GM18526 (cell line): ENCODE data around the gene EPOP.

Source experiments
- POLR2A ChIP-seq: IDR thresholded peaks from 3 replicates; pipeline ENCODE4 v1.6.1; 2011; ENCODE audit not compliant: insufficient read length; ENCODE audit errors: extremely low read depth

EPOP gene

DNA sequence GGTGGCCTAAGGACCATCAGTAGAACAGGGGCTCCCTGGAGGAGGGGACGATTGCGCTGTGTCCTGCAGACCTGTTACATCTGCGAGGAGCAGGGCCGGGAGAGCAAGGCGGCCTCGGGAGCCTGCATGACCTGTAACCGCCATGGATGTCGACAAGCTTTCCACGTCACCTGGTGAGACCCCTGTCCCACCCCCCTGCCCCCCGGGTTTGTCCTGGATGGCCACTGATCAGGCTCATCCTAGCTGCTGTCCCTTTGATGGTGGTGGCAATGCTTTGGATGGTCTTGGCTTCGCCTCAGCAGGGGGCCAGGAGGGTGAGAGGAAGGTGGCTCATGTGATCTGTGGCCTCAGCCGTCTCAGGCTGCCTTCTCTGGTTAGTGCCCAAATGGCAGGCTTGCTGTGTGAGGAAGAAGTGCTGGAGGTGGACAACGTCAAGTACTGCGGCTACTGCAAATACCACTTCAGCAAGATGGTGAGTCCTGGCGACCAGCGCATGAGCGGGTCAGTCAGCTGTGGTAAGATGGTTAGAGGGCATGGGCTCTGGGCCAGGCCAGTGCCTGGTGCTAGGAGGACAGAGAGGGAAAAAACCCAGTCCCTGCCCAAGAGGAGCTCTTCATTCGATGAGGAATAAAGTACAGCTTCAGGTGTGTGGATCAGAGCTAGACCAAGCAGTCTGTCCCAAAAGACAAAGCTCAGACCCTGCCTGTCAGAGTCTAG, 34.5 kb upstream of the EPOP start:
- TF ChIP-seq POLR2A = no peak

DNA sequence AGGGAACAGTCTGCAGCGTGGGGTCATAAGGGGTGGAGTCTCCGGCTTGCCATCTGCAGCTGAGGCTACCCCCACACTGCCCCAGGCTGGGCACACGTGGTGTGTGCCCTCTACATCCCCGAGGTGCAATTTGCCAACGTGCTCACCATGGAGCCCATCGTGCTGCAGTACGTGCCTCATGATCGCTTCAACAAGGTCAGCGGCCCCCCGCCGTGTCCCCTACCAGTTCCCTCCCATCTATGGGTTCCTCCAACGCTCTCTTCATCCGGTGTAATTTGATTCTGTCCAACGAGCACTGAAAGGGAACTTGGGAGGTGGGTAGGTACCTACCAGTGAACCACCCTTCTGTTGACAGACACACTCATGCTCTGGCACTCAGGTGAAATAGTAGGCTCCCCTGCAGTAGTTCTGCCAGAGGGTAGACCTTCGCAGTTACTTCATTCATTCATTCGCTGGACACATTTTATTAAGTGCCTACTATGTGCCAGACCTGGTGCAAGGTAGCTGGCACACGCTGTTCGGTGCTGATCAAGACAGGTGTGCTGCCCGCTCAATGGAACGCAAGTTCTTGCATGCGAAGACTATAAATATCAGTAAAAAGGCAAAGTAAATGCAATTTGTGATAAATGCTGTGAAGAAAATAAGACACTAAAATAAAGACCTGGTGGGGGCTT, 33.1 kb upstream of the EPOP start:
- no peak for TF ChIP-seq POLR2A

DNA sequence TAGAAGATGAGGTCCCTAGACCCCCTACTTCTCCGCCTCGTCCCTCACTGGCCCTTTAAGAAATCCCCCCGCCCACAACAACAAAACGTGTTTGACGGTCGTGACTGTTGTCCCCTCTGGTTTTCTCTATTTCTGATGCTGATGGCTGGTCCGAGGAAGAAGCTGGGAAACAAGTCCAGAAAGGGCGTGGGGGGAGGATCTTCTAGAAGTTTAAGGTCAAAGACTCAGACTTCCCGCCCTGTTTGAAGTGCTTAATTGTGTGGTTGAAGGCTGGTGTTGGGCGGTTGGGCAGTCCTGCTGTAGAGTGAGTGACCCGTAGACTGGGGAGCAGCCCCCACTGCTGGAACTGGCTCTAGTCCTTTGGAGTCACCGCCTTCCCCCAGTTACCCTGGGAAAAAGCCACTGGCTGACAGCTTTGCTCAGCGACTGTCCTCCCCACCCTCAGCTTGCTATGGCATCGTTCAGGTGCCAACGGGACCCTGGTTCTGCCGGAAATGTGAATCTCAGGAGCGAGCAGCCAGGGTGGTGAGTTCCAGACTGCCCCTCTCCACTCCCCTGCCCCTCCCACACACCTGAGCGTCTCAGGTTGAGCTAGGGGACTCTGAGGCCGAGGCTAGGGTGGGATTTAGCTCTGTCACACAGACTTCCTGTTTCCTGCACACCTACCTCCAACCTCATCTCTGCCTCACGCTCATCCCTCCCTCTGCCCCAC, 31.9 kb upstream of the EPOP start:
- peak; percentile 7 for TF ChIP-seq POLR2A

DNA sequence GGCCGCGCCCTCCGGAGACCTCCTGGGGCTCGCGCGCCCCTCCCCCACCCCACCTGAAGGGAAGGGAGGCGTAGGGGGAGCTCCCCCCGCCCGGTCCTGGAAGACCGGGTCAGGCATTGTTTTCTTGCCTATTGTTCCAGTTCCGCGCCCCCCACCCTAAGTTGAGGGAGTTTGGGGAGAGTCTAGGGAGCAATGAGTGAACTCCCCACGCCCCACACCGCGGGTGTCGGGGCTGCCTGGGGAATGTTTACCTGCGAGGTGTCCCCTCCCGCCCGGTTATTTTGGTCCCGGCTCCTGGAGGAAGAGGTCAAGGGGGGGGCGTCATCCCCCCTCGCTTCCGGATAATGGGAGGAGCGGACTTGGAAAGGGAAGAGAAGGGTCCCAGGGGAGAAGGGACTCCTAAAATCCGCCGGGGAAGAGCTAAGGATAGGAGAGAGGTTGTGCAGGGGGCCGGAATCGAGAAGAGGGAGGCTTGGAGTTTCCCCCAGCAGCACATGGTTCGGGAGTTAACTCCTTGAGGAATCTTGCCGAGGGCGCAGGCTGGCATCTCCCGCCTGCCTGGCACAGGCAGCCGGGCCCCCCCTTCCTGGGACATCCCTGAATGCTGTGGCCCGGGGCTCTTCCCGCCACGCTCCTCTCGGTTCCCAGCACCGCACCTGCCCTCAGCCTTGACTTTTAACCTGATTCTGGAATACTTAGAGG, 31.2 kb upstream of the EPOP start:
- TF ChIP-seq POLR2A = peak; percentile 10

DNA sequence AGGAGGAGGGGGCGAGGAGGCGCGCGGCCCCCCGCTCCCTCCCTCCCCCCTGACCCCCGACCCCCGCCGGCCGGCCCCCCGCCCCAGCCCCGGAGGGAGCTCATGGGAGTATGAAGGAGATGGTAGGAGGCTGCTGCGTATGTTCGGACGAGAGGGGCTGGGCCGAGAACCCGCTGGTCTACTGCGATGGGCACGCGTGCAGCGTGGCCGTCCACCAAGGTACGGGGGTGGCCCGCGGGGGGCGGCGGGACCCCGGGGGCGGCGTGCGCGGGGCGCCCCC, 30.7 kb upstream of the EPOP start:
- no peak for TF ChIP-seq POLR2A

DNA sequence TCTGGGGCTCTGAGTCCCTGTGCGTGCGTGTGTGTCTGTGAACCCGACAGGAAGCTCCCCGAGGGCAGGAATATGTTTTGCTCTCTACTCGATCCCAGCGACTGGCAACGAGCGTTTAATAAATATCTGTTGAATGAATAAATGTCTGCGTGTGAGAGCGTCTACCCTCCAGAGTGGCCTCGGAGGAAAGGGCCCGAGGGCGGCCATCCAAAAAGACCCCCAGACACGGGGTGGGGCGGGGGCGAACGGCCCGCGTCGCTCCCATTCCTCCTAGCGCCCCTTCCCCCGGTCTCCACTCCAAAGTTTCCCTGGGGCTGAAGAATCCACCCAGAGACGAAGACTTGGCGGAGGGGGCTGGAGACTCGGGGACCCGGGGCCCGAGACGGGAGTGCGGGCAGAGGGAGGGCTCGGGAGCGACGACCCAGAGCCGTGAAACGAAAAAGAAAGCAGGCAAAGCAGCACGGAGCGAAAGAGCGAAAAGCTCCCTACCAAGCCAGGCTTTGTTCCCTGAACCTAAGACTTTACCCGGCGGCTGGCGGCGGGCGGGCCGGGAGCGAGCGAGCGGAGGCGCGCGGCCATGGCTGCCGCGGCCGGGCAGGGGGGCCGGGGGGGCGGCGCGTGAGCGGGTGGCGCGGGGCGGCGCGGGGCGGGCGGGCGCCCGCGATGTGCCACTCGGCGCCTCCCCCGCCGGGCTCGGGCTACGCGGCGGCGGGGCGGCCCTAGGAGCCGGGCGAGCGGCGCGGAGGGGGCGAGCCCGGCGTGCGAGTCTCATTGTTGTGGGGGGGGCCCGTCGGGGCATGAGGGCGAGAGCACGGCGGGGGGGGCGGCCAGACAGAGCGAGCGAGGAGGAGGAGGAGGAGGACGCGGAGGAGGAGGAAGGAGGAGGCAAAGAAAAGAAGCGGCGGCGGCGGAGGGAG, 30.1 kb upstream of the EPOP start, which contains the start of gene MLLT6:
Gene MLLT6, plus strand, starts transcription at position 668 of the 917 bp plus-strand sequence. CDS start 360 bp downstream, outside the sequence.
- peak; percentile 59 for TF ChIP-seq POLR2A

DNA sequence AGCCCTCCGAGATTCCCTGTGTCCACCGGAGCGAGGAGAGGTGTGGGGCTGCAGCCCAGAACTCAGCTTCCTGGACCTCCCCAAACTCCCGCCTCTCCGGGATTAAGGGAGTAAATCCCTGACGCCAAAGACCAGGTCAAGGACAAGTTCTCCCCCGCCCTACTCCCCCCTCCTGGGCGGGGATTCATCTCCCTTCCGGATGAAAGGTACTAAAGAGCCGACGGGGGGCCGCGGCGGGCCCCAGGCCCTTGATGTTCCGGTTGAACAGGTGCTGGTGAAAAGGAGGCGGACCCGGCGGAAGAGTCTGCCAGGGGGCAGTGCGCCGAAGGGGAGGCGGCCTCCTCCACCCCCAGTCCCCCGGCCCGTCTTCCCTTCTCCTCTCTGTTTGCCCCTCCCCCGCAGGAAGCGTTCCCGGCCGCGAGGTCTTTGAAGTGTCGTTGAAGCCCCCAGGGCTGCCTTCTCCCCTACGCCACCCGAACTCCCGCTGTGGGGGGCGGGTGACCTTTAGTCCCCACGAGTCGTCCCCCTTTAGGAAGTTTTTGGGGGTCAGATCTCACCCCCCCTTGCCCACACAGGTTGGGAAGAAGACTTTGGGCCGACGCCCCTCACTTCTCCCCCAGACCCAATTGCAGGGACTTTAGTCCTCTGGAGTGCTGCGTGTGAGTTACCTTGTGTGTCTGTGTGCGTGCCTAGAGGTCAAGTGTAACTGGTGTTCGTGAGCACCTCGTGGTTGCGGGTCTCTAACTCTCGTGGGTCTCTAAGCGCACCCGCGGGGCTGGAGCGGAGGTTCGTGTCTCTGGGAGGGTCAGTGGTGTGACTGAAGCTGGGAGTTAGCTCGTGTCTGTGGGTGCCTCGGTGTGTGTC, 29.2 kb upstream of the EPOP start:
- peak; percentile 48 for TF ChIP-seq POLR2A

DNA sequence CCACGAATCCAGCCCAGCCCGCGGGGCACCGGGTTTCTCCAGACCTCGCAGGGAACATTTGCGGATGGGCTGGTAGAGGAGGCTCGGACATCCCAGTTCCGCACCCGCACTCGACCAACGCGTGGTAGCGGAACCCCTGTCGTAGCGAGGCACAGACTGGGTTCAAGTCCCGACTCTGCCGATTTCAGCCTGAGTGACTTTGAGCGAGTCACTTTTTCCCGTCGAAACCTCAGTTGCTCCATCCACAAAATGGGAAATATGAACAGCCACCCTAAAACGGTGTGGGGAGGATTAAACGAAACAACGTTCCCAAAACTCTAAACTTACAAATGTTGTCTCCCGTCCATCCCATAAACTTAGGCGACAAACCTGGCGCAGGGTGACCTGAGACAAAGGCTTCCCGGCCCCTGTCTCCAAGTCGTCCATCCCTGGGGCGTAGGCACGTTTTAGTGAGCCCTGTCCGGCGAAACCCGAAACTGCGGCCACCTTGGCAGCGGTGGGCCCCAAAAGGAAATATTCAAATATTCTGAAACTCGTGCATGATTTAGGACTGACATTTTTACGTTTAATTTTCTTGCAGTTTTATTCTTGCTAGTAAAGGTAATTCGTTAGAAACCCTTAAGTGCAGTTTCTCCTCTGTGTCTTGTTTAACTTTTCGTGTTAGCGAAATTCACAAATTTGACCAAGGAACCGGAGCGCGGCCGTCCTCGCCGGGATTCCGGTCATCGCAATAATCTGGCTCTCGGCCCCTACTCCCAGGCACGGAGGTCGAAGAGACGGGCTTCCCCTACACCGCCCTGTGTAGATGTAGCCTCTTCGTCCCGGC, 28.4 kb upstream of the EPOP start:
- TF ChIP-seq POLR2A = peak; percentile 51

DNA sequence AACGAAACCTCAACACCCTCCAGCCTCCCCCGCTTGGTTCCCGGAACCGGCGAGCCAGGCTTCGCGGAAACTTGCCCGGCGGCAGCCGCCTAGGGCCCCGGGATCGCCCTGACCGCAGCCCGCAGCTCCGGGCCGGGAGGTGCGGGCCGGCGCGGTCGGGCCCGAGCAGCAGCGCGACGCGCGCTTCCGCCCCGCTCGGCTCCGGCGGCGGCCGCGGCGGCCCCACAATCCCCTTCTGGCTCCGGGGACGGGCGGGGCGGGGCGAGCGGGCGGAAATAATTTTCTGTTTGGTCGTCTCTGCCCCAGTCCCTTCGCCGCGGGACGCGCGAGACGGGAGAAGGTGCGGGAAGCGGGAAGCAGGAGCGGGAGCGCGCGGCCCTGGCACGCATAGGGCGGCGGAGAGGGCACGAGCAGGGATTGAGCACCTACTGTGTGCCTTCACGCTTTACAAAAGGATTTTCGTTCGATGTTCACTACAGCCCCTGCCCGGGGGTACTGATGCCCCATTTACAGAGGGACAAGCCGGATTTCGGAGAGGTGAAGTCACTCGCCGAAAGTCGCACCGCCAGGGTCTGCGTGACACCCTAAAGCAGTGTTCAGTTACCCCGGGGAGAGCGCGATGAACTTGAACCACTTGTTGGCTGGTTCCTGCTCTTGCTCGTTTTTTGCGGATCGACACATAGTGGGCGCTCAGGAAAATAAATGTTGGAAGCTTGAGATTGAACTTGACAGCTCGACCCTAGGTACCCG, 27.6 kb upstream of the EPOP start:
- peak; percentile 89 for TF ChIP-seq POLR2A

DNA sequence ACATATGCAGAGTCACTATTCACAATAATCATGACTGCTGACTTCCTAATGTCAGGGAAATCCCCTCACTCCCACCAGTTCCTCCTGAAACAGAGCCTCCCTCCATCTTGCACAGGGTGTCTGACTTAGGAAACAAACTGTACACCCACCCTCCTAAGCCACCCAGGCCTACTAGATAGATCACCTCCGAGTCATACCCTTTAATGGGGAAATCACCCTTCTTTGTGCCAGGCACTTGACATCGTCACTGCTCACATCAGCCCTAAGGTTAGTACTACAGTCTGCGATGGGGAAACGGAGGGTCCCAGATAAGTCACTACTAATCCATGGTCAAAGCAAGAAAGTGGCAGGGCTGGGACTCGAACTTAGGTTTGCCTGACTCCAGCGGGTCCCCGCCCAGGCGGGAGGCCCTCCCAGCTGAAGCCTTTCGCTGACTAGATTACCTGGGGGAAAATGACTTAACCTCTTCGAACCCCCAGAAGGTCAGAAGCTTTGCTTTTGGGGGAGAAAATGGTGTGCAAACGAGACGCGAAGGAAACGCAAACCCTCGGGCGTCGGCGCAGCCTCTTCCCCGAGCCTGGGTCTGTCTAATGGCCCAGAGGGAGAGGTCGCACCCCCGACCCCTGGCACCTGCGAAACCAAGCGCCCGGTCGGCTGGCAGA, 26.9 kb upstream of the EPOP start:
- no peak for TF ChIP-seq POLR2A

DNA sequence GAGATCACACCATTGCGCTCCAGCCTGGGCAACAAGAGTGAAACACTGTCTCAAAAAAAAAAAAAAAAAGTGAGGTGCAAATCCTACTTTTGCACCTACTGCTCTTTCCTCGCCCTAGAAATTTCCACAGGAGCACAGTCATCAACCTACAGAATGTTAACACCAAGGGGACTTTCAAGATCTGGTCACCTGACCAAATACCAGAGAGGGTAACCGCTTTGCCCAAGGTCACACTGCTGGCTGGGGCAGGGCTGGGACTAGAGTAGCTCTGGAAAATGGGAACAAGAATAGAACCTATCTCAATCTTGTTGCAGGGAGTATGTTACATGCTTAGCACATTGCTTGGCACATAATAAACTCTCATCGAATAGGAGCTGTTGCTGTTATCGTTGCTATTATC, 24.0 kb upstream of the EPOP start:
- no peak for TF ChIP-seq POLR2A
